HL-60 (cell line): ENCODE measurements around the gene OGA.

Experiments
- CTCF ChIP-seq: IDR thresholded peaks from one replicate; pipeline ENCODE4 v1.5.1; 2011; ENCODE audit warnings: low read length, control low read depth, inconsistent platforms; ENCODE audit not compliant: insufficient read depth
- GABPA ChIP-seq: IDR thresholded peaks from 2 replicates; pipeline ENCODE4 v1.6.1; 2012; ENCODE audit warnings: low read depth
- POLR2AphosphoS5 ChIP-seq: IDR thresholded peaks from 2 replicates; pipeline ENCODE4 v1.6.1; 2012; ENCODE audit warnings: low read depth
- REST ChIP-seq: IDR thresholded peaks from 2 replicates; pipeline ENCODE4 v1.6.1; 2012; ENCODE audit warnings: low read depth; ENCODE audit not compliant: insufficient replicate concordance
- SPI1 ChIP-seq: IDR thresholded peaks from 2 replicates; pipeline ENCODE4 v1.6.1; 2012; ENCODE audit warnings: low read depth, mild to moderate bottlenecking, borderline replicate concordance

GRCh38 chr10:101770331-101771215, 47.7 kb downstream of the OGA start:
- no peak for TF ChIP-seq POLR2AphosphoS5
- TF ChIP-seq CTCF, result no peak
- no peak for TF ChIP-seq REST
- no peak for TF ChIP-seq GABPA
- TF ChIP-seq SPI1, result no peak
